ENCODE results near the gene FOXJ2. TPM values are rescaled to one million over a fixed set of nuclear protein-coding genes. Genes with fewer than 3 reads are reported as not detected.
A peak's percentile ranks its signal among the peaks of the same experiment; 100 is the strongest.

FOXJ2 gene
- total RNA-seq, 1 donor from 2014 or later: 19.8 TPM

DNA sequence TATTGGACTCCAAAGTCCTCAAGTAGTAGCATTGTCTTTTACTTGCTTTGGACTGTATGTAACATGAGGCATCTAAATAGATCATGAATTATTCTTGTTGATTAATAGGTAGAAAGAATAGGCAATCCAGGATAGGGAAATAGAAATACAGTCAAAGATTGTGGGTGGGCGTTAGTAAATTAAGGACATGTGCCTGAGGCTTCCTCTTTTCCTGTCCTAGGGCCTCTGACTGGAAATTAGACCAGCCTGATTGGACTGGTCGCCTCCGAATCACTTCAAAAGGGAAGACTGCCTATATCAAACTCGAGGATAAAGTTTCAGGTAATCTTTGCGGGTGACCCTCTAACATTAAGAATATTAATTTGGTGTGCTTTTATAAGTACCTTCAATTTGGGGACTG is 57.2 kb downstream of the FOXJ2 start:
- no peak for TF ChIP-seq CTCF (IDR thresholded peaks at IDR 0.05)
- no peak for DNase-seq
- H3K4me3 ChIP-seq: no peak overlapping the region
- no peak overlapping the region for H3K27ac ChIP-seq
- H3K9me3 ChIP-seq: no peaks in the 10 kb centered on the region
- intact Hi-C loops (cut with DNase I): no loop called here
- peak; percentile 34 to 50 for ATAC-seq
- peaks cover 58% of the 10 kb centered on the region for H3K36me3 ChIP-seq
- H3K27me3 ChIP-seq (ENCODE audit: low read depth): no peaks in the 10 kb centered on the region
- H3K4me1 ChIP-seq: peaks cover 23% of the 10 kb centered on the region

- H3K27me3 ChIP-seq (ENCODE audit: low read depth): no peaks in the 10 kb centered on the region
- H3K9me3 ChIP-seq: no peaks in the 10 kb centered on the region
- ATAC-seq (no peak), DNase-seq (no peak)
- no peak overlapping the region for H3K4me3 ChIP-seq
- H3K27ac ChIP-seq: no peak overlapping the region
- H3K4me1 ChIP-seq: peaks cover 11% of the 10 kb centered on the region
- intact Hi-C loops (cut with DNase I): no loop called here
- no peak for TF ChIP-seq CTCF (IDR thresholded peaks at IDR 0.05)
- peaks cover 88% of the 10 kb centered on the region for H3K36me3 ChIP-seq
These were observed 60.8 kb downstream of the FOXJ2 start for GRCh38 chr12:8093291-8093690.

GRCh38 chr12:8096281-8096915 is 63.9 kb downstream of the FOXJ2 start:
- Histone ChIP-seq H3K4me3 (no peak overlapping the region), H3K4me1 (no peaks in the 10 kb centered on the region), H3K36me3 (peaks cover 77% of the 10 kb centered on the region), H3K27me3 (ENCODE audit: low read depth) (no peaks in the 10 kb centered on the region), H3K9me3 (no peaks in the 10 kb centered on the region), H3K27ac (no peak overlapping the region)
- ATAC-seq: no peak
- TF ChIP-seq CTCF (IDR thresholded peaks at IDR 0.05): no peak
- DNase-seq: no peak
- intact Hi-C loops (cut with DNase I): no loop called here

- no peaks in the 10 kb centered on the region for H3K4me1 ChIP-seq
- peaks cover 49% of the 10 kb centered on the region for H3K36me3 ChIP-seq
- no peak for ATAC-seq
- H3K27me3 ChIP-seq (ENCODE audit: low read depth): no peaks in the 10 kb centered on the region
- no peak overlapping the region for H3K4me3 ChIP-seq
- intact Hi-C loops (cut with DNase I): no loop called here
- TF ChIP-seq CTCF (IDR thresholded peaks at IDR 0.05): no peak
- no peak for DNase-seq
- no peaks in the 10 kb centered on the region for H3K9me3 ChIP-seq
- H3K27ac ChIP-seq: no peak overlapping the region
These were observed 66.7 kb downstream of the FOXJ2 start for GRCh38 chr12:8099235-8099634.

Other genes starting within 250 kb of the FOXJ2 start
- not detected for gene NANOG, start 243.3 kb upstream of the FOXJ2 start, total RNA-seq
- not detected for gene SLC2A14, start 159.8 kb upstream of the FOXJ2 start, total RNA-seq
- 133 TPM for gene SLC2A3, start 96.5 kb upstream of the FOXJ2 start, total RNA-seq
- 62.1 TPM for gene C3AR1, start 33.6 kb downstream of the FOXJ2 start, total RNA-seq
- 40.1 TPM for gene NECAP1, start 49.6 kb downstream of the FOXJ2 start, total RNA-seq
- gene CLEC4A, start 90.9 kb downstream of the FOXJ2 start, total RNA-seq: 14.1 TPM
- 0.15 TPM for gene ZNF705A, start 124.3 kb downstream of the FOXJ2 start, total RNA-seq
- 0.47 TPM for gene FAM90A1, start 194.9 kb downstream of the FOXJ2 start, total RNA-seq